Esophagus muscularis mucosa (tissue), 4 donors: ENCODE measurements around the gene HLA-DMA. TPM values are rescaled to one million over a fixed set of nuclear protein-coding genes. Genes with fewer than 3 reads are reported as not detected.

Experiments
- DNase-seq: peaks from one replicate; pipeline ENCODE4 v3.0.0-alpha.2; 2017; ENCODE audit errors: extremely low spot score
- H3K27ac ChIP-seq, 4 donors: fragments of 200-600 bp; sonication (generic); replicated peaks in 1 of 4; 1 replicate in 3 of 4; 2 replicates in 1 of 4; pipeline ENCODE4 v1.5.1; 2016 to 2019; ENCODE audit warnings: mild to moderate bottlenecking in 1 of 4
- H3K27me3 ChIP-seq, 4 donors: fragments of 200-600 bp; sonication (generic); one replicate each; pipeline versions ENCODE4 v1.5.1 to v1.6.0; 2016 to 2019
- H3K36me3 ChIP-seq, 4 donors: fragments of 200-600 bp; sonication (generic); one replicate each; pipeline ENCODE4 v1.5.1; 2016 to 2019
- H3K4me1 ChIP-seq, 4 donors: fragments of 200-600 bp; sonication (generic); one replicate each; pipeline ENCODE4 v1.5.1; 2016 to 2019
- H3K4me3 ChIP-seq, 4 donors: fragments of 200-600 bp; sonication (generic); 1 replicate in 2 of 4; 2 replicates in 2 of 4; pipeline ENCODE4 v1.5.1; 2016 to 2019; ENCODE audit warnings: mild to moderate bottlenecking in 4 of 4, moderate library complexity in 1 of 4
- H3K9me3 ChIP-seq, 4 donors: fragments of 200-600 bp; sonication (generic); 1 replicate in 3 of 4; 2 replicates in 1 of 4; pipeline ENCODE4 v1.5.1; 2016 to 2019
- EP300 ChIP-seq: sonication (generic); formaldehyde crosslinking; IDR thresholded peaks from one replicate; pipeline ENCODE4 v1.6.1; 2017; ENCODE audit warnings: antibody characterized with exemption
- POLR2A ChIP-seq: fragments of 450-650 bp; IDR thresholded peaks from one replicate; pipeline ENCODE4 v1.6.1; 2017; ENCODE audit warnings: antibody characterized with exemption, moderate library complexity, mild to moderate bottlenecking, low read depth
- POLR2AphosphoS5 ChIP-seq, 2 donors: sonication (generic); formaldehyde crosslinking; IDR thresholded peaks; one replicate each; pipeline ENCODE4 v1.6.1; 2017; ENCODE audit warnings: antibody characterized with exemption in 2 of 2
- WGBS: methylation state at CpG from one replicate; pipeline ENCODE4 v1.1.5; 2018; 5-methylcytosine and 5-hydroxymethylcytosine counted together
- intact Hi-C: fragments of 100-400 bp; cut with DNase I; formaldehyde crosslinking; loops from one replicate; pipeline ENCODE4 v1.15.1; 2023
- total RNA-seq, 4 donors: library from RNA; depleted of rRNA; stranded (reverse); fragments of >200 nt; gene quantifications; one replicate each; pipeline versions ENCODE4 v1.1.0 to v1.2.1, GENCODE V29; 2016
- TF ChIP-seq, protein P1 (sequence below), 3 experiments: fragments of 200-600 bp in 2 of 3; fragments of 450-650 bp in 1 of 3; sonication (generic) in 2 of 3; IDR thresholded peaks; one replicate each; pipeline ENCODE4 v1.5.1; 2017 to 2019; ENCODE audit warnings: antibody characterized with exemption in 3 of 3, mild to moderate bottlenecking in 2 of 3, moderate library complexity in 1 of 3

The HLA-DMA gene
- total RNA-seq, 4 donors from 2014 or later, result 17.2 to 26.0 (median 21.6) TPM

DNA sequence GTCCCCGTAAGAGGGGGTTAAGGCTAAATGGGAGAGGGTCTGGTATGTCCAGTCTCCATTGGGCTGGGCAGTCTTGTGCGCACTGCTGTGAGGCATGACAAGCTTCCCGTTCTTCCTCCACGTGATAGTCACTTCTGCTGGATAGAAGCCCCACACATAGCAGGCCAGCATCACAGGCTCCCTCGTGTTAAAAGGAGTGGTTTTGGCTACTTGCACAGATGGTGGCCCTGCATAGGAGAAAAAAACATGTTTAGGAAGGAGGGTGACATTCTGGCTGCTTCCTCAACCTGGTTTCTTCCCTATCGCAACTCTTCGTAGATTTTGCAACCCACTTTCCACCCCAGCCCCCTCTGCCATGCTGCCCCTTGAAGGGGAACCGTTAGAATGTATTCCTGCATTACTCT, 15.7 kb downstream of the HLA-DMA start:
- 69% methylated on average over 8 of the region's 8 CpGs for WGBS
- no peaks in the 10 kb centered on the region for H3K9me3 ChIP-seq
- no peak for TF ChIP-seq POLR2A
- no peak for TF ChIP-seq EP300
- TF ChIP-seq, protein P1, sequence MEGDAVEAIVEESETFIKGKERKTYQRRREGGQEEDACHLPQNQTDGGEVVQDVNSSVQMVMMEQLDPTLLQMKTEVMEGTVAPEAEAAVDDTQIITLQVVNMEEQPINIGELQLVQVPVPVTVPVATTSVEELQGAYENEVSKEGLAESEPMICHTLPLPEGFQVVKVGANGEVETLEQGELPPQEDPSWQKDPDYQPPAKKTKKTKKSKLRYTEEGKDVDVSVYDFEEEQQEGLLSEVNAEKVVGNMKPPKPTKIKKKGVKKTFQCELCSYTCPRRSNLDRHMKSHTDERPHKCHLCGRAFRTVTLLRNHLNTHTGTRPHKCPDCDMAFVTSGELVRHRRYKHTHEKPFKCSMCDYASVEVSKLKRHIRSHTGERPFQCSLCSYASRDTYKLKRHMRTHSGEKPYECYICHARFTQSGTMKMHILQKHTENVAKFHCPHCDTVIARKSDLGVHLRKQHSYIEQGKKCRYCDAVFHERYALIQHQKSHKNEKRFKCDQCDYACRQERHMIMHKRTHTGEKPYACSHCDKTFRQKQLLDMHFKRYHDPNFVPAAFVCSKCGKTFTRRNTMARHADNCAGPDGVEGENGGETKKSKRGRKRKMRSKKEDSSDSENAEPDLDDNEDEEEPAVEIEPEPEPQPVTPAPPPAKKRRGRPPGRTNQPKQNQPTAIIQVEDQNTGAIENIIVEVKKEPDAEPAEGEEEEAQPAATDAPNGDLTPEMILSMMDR (IDR thresholded peaks at IDR 0.05), result no peak
- TF ChIP-seq POLR2AphosphoS5 (IDR thresholded peaks at IDR 0.05), result no peak
- intact Hi-C loops, result no loop called here
- peaks cover 0 to 11% (median 0%) of the 10 kb centered on the region in 4 donors for H3K36me3 ChIP-seq
- peaks cover 0 to 15% (median 11%) of the 10 kb centered on the region in 4 donors for H3K4me1 ChIP-seq
- no peak for DNase-seq
- H3K27ac ChIP-seq, result peak overlapping the region in 1 of 4 donors; percentile 11
- peaks cover 0 to 4% (median 0%) of the 10 kb centered on the region in 4 donors for H3K27me3 ChIP-seq
- no peak overlapping the region for H3K4me3 ChIP-seq

DNA sequence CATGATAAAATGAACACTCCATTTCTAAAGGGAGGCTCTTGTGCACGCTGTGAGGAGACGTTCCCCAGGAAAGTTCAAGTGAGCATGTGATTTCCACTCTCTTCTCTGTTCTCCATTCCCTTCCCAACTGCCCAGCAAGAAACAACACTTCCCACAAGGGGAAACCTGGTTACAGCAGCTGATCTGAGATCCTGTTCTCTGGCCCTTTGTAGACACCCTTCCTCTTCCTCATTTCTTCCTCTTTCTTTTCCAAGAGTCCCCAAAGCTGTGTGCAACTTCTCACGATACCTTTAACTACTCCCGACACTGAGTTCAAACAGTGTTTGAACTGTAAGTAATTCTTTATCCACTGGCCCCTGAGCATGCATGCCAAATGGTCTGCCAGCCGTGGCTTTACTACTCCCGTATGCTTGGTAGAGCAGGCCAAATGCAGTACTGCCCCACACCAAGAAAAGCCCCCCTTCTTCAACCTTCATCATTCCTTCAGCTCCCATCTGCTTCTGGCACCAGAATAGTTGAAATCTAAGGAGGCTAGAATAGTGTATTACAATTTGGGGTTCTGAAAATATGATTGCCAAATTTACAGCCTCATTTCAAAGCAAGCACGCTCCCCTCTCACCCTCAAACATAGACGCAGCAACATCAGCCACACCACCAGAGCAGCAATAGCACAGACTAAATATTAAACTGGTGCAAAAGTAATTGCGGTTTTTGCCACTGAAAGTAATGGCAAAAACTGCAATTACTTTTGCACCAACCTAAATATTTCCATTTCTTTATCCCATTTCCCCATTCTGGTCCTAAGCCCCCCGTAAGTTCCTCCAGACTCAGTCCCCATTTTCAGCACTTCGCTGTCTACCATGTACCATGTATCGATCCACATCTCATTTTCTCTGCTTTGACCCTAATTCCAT, 16.4 kb downstream of the HLA-DMA start:
- 69% methylated on average over 12 of the region's 12 CpGs for WGBS
- intact Hi-C loops, result no loop called here
- DNase-seq, result no peak
- H3K27ac ChIP-seq, result peak overlapping the region in 2 of 4 donors; percentile 13 to 17
- H3K27me3 ChIP-seq, result peaks cover 0 to 4% (median 0%) of the 10 kb centered on the region in 4 donors
- H3K4me3 ChIP-seq, result no peak overlapping the region
- no peaks in the 10 kb centered on the region for H3K9me3 ChIP-seq
- peaks cover 0 to 11% (median 0%) of the 10 kb centered on the region in 4 donors for H3K36me3 ChIP-seq
- TF ChIP-seq EP300 (no peak), POLR2A (no peak)
- H3K4me1 ChIP-seq, result peaks cover 0 to 13% (median 11%) of the 10 kb centered on the region in 4 donors

DNA sequence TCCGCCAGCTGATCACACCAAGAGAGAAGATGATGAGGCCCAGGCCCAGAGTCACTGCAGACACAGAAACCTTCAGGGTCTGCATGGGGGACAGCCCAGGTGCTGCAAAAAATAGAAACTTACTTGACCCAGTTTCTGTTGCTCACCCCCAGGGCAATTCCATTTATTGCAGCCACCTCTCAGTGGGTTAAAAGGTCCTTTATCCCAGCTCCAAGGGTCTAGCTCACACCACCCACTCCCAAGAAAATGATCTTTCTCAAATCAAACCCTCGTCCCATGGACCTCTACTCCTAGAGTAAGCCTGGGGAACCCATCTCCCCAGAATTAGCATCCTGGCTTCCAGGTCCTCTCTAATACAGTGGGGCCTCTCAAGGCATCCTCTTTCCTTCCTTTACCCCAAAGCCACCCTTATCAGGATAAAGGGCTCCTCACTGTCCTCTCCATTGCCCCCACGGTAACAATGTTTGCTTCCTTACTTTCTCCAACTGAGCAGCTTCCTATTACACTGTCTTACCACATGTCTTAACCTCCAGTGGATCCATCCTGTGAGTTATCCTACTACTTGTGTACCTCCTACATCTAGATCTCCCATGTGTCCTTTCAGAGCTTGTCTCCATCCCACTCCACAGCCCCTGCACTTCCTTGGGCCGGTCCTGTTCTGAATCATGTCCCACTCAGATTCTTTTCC, 17.2 kb downstream of the HLA-DMA start:
- Histone ChIP-seq H3K9me3 (no peaks in the 10 kb centered on the region), H3K4me3 (no peak overlapping the region), H3K27me3 (peaks cover 0 to 4% (median 0%) of the 10 kb centered on the region in 4 donors), H3K36me3 (peaks cover 0 to 11% (median 0%) of the 10 kb centered on the region in 4 donors), H3K4me1 (peaks cover 0 to 6% (median 3%) of the 10 kb centered on the region in 4 donors), H3K27ac (peak overlapping the region in 1 of 4 donors; percentile 17)
- no peak for DNase-seq
- TF ChIP-seq POLR2A (no peak), POLR2AphosphoS5 (IDR thresholded peaks at IDR 0.05) (no peak), EP300 (no peak)
- TF ChIP-seq, protein P1 (IDR thresholded peaks at IDR 0.05), result no peak
- WGBS, result 88% methylated on average over 4 of the region's 4 CpGs
- intact Hi-C loops, result loop anchor here (2.0 kb wide), 1 partner anchor 17 kb away; the partner anchor contains the start of gene HLA-DMA

DNA sequence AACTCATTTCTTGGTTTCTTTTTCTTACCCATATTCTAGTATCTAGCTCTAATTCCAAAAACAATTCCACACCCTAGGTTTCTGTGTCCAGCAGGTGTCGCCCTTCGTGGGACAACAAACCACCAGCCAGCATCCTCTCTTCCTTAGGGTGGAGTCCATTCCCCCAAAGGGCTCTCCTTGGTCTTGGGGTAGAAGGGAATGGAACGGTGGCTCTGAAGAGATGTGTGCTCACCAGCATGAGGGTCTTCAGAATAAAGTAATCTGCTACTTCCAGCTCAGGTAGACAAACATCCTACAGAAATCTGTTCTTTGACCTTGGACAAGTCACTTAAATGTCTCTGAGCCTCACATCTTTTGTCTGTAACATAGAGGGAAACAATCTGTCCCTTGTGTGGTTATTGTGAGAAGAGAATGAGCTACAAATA, 19.2 kb downstream of the HLA-DMA start:
- H3K9me3 ChIP-seq, result no peaks in the 10 kb centered on the region
- intact Hi-C loops, result loop anchor here (1.0 to 5.0 kb wide), 4 partner anchors 19 to 51 kb away; partner anchors contain the start of genes BRD2 and HLA-DMA
- TF ChIP-seq, protein P1 (IDR thresholded peaks at IDR 0.05), result peak; percentile 82 to 87 (median 86)
- TF ChIP-seq POLR2AphosphoS5 (IDR thresholded peaks at IDR 0.05), result peak; percentile 30 to 60
- no peak for TF ChIP-seq POLR2A
- TF ChIP-seq EP300, result no peak
- no peak for DNase-seq
- WGBS, result 0% methylated on average over 3 of the region's 3 CpGs
- peaks cover 0 to 10% (median 0%) of the 10 kb centered on the region in 4 donors for H3K36me3 ChIP-seq
- no peaks in the 10 kb centered on the region for H3K4me1 ChIP-seq
- H3K4me3 ChIP-seq, result no peak overlapping the region
- no peak overlapping the region for H3K27ac ChIP-seq
- H3K27me3 ChIP-seq, result peaks cover 0 to 3% (median 0%) of the 10 kb centered on the region in 4 donors
